Thyroid gland (tissue), 4 donors: Measurements from ENCODE around the gene PTPN13.

Experiments used
- POLR2A ChIP-seq, 2 donors: fragments of 450-650 bp; IDR thresholded peaks; one replicate each; pipeline ENCODE4 v1.6.1; 2017; ENCODE audit warnings: antibody characterized with exemption in 2 of 2, mild to moderate bottlenecking in 2 of 2, moderate library complexity in 1 of 2
- TF ChIP-seq, protein P1 (sequence below), 6 experiments: fragments of 200-600 bp in 3 of 6; fragments of 450-650 bp in 3 of 6; sonication (generic) in 3 of 6; IDR thresholded peaks; one replicate each; pipeline ENCODE4 v1.5.1; 2016 to 2019; ENCODE audit warnings: antibody characterized with exemption in 6 of 6, mild to moderate bottlenecking in 2 of 6, inconsistent platforms in 1 of 6, moderate library complexity in 1 of 6

DNA sequence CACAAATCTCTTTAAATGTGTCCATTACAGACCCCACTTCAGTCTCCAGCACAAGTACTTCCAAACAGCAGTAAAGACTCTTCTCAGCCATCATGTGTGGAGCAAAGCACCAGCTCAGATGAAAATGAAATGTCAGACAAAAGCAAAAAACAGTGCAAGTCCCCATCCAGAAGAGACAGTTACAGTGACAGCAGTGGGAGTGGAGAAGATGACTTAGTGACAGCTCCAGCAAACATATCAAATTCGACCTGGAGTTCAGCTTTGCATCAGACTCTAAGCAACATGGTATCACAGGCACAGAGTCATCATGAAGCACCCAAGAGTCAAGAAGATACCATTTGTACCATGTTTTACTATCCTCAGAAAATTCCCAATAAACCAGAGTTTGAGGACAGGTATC, 177.0 kb downstream of the PTPN13 start:
- TF ChIP-seq POLR2A (IDR thresholded peaks at IDR 0.05): no peak
- TF ChIP-seq, protein P1, sequence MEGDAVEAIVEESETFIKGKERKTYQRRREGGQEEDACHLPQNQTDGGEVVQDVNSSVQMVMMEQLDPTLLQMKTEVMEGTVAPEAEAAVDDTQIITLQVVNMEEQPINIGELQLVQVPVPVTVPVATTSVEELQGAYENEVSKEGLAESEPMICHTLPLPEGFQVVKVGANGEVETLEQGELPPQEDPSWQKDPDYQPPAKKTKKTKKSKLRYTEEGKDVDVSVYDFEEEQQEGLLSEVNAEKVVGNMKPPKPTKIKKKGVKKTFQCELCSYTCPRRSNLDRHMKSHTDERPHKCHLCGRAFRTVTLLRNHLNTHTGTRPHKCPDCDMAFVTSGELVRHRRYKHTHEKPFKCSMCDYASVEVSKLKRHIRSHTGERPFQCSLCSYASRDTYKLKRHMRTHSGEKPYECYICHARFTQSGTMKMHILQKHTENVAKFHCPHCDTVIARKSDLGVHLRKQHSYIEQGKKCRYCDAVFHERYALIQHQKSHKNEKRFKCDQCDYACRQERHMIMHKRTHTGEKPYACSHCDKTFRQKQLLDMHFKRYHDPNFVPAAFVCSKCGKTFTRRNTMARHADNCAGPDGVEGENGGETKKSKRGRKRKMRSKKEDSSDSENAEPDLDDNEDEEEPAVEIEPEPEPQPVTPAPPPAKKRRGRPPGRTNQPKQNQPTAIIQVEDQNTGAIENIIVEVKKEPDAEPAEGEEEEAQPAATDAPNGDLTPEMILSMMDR (IDR thresholded peaks at IDR 0.05): no peak
